DMS53 (cell line): ENCODE results near the gene ZNF784.

Experiments
- DNase-seq: peaks from one replicate; lab custom pipeline; 2025; lab: John Stamatoyannopoulos, UW

The ZNF784 gene

GRCh38 chr19:55643003-55643886 is 18.9 kb upstream of the ZNF784 start, which contains the start of gene ZNF581:
Gene ZNF581, plus strand, starts transcription at chr19:55643649. Its CDS starts 923 bp downstream, at chr19:55644572.
- DNase-seq, result peak; percentile 93

GRCh38 chr19:55642153-55643002 is 18.0 kb upstream of the ZNF784 start:
- peak; percentile 93 for DNase-seq

GRCh38 chr19:55641426-55642152 is 17.2 kb upstream of the ZNF784 start:
- peak; percentile 69 for DNase-seq

- peak; percentile 89 for DNase-seq
Observed at GRCh38 chr19:55640577-55641425, 16.4 kb upstream of the ZNF784 start, which contains the start of gene ZNF580. Gene ZNF580, plus strand, starts transcription at chr19:55641002. Its CDS starts 1,507 bp downstream, at chr19:55642509.

GRCh38 chr19:55640043-55640576 is 15.7 kb upstream of the ZNF784 start:
- peak; percentile 96 for DNase-seq

GRCh38 chr19:55638864-55639359 is 14.5 kb upstream of the ZNF784 start:
- DNase-seq, result peak; percentile 69

GRCh38 chr19:55637534-55637933 is 13.2 kb upstream of the ZNF784 start:
- DNase-seq, result no peak

- no peak for DNase-seq
Observed at GRCh38 chr19:55636723-55637122, 12.4 kb upstream of the ZNF784 start.

- no peak for DNase-seq
Observed at GRCh38 chr19:55635856-55636440, 11.6 kb upstream of the ZNF784 start.

GRCh38 chr19:55635334-55635717 is 11.0 kb upstream of the ZNF784 start:
- no peak for DNase-seq

- DNase-seq, result peak; percentile 32
Observed at GRCh38 chr19:55633861-55634260, 9.5 kb upstream of the ZNF784 start.

GRCh38 chr19:55632463-55632834 is 8.1 kb upstream of the ZNF784 start:
- DNase-seq, result peak; percentile 95

GRCh38 chr19:55626350-55626749 is 2.0 kb upstream of the ZNF784 start:
- no peak for DNase-seq

GRCh38 chr19:55625004-55625326 is 599 bp upstream of the ZNF784 start:
- DNase-seq, result peak; percentile 46

- DNase-seq, result no peak
Observed at GRCh38 chr19:55623561-55623960, 805 bp downstream of the ZNF784 start.

GRCh38 chr19:55623130-55623529 is 1.2 kb downstream of the ZNF784 start:
- no peak for DNase-seq

- DNase-seq, result no peak
Observed at GRCh38 chr19:55622242-55622969, 2.0 kb downstream of the ZNF784 start.

- no peak for DNase-seq
Observed at GRCh38 chr19:55621673-55622231, 2.6 kb downstream of the ZNF784 start.

GRCh38 chr19:55621205-55621672 is 3.1 kb downstream of the ZNF784 start:
- peak; percentile 21 for DNase-seq
